HK-2 (cell line): Measurements from ENCODE around the gene UBAC2.

ENCODE experiments used
- DNase-seq: peaks from one replicate; pipeline ENCODE4 v3.0.0-alpha.2; 2018; ENCODE audit not compliant: unreplicated experiment

The UBAC2 gene

DNA sequence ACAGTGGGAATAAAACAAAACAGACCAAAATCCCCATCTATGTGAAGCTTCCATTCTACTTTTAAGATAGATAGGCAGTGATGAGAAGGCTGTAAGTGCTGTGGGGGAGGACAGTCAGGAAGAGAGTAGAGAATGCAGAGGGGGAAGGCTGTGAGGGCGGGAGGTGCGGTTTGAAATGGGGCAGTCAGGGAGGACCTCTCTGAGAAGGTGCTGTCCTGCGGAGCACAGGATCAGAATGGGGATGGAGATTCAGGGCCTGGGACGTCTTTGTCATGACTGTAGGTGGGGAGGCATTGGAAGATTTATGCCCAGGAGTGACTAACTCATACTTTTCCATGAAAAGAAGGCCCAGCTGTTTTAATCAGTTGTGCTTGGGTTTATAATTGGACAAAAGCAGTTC, 110.5 kb downstream of the UBAC2 start:
- DNase-seq = no peak

DNA sequence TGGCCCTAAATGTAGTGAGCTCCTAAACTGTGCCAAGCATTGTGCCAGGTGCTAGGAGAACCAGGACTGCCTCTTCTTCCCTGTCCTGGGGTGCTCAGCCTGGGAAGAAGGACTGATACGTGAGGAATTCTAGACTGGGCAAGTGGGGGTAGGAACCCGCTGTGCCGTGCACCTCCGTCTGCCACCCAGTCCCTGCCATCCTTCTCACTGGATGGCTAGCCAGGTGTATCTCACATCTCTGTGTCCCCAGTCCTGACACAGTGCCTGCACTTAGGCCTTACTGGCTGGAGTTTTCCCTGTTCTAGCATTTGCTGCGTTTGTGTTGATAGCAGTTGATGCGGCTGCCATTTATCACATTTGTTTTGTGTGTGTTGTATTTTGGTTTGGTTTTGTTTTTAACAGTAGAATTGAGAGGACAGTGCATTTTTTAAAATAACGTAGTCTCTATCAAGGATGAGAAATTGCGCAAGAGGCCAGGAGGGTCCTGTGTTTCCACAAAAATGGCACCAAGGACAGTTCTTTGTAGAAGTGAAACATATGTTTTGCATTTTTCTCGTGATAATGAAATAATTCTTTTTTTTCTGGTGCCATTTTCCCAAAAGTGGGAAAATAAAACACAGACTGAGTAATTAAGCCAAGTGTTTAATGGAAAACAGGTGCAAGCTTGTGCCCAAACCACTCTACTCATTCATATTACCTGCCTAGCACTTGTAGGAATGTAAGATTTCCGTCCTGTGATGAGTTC, 111.3 kb downstream of the UBAC2 start:
- DNase-seq = no peak

GRCh38 chr13:99312493-99312883, 111.8 kb downstream of the UBAC2 start:
- DNase-seq = peak; percentile 62

DNA sequence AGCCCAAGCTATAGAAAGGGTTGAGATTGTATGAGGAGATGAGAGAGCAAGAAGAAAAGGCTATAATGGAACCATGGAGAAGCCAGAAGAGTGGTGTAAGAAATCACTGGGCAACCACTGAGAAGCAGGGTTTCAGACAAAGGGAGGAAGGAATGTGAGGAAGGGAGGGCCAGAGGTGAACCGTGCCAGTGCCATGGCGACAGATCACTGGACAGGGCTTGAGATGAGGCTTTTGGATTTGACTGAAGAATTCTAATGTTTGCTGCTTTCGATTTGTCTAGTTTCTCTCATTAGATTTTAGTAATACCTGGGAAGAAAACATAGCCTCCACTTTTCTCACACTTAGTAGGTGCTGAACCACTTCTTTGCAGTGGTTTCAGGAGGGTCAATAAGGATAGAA, 112.8 kb downstream of the UBAC2 start:
- DNase-seq = no peak

DNA sequence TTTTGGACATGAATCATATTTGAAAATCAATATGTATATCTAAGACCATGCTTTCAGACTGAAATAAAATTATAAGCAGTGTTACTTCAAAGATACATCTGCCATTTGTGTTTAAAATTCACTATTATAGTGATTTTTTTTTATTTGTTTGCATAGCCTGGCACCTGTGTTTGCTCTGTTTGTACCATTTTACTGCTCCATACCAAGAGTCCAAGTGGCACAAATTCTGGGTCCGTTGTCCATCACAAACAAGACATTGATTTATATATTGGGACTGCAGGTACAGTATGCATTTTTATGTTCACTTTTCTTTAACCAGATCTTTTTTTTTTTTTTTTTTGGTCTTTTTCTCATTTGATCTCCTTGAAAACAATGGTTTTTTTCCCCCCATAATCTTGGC, 113.3 kb downstream of the UBAC2 start:
- DNase-seq = no peak

- no peak for DNase-seq
Observed at GRCh38 chr13:99314640-99315176, 114.1 kb downstream of the UBAC2 start.

DNA sequence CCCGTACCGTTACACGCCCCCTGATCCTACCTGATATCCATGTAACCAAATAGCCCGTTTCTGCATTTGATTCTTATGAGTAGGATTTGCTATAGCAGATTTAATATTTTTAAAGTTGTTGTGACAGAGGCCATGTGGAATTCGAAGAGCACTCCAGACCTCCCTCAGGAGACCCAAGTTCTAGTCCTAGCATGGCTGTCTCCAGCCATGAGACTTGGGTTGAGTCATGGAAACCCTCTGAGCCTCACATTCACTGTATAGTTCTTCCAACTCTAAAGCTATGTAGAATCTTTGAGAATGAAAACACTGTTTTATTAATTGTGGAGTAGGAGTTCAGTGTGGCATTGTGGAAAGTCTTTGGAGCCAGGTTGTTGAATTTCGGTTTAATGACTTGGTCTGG, 114.5 kb downstream of the UBAC2 start:
- no peak for DNase-seq

GRCh38 chr13:99316224-99316623, 115.6 kb downstream of the UBAC2 start:
- no peak for DNase-seq

- no peak for DNase-seq
Observed at GRCh38 chr13:99316657-99317256, 116.1 kb downstream of the UBAC2 start.

DNA sequence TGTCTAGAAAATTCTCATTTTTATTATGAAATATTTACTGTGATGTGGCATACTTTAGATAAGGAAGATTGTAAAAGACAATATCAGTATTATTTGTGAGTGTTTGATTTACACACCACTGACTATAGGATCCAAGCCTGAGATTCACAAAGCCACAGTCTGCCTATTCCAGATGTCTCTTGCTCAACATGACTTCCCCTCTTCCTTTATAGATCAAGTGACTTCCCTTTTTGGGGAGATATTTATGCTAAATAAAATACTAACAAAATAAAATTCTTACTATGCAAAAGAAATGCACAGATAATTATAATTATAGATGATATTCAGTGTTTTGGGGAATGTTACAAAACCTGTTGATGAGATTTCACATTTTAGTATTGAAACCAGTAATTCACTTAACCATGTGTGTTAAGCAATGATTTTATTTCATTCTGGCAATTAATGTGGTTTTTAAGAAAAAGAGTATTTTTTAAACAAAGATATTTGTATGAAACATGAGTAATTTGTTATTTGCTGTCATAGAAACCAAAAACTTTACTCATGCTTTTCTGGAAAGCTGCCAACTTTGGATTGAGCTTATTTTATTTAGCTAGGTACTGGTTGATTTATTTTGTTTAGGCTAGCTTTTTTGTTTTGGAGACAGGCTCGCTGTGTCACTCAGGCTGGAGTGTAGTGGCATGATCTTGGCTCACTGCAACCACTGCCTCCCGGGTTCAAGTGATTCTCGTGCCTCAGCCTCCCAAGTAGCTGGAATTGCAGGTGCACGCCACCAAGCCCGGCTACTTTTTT, 120.2 kb downstream of the UBAC2 start:
- DNase-seq = no peak

GRCh38 chr13:99321709-99322108, 121.1 kb downstream of the UBAC2 start:
- DNase-seq = no peak

DNA sequence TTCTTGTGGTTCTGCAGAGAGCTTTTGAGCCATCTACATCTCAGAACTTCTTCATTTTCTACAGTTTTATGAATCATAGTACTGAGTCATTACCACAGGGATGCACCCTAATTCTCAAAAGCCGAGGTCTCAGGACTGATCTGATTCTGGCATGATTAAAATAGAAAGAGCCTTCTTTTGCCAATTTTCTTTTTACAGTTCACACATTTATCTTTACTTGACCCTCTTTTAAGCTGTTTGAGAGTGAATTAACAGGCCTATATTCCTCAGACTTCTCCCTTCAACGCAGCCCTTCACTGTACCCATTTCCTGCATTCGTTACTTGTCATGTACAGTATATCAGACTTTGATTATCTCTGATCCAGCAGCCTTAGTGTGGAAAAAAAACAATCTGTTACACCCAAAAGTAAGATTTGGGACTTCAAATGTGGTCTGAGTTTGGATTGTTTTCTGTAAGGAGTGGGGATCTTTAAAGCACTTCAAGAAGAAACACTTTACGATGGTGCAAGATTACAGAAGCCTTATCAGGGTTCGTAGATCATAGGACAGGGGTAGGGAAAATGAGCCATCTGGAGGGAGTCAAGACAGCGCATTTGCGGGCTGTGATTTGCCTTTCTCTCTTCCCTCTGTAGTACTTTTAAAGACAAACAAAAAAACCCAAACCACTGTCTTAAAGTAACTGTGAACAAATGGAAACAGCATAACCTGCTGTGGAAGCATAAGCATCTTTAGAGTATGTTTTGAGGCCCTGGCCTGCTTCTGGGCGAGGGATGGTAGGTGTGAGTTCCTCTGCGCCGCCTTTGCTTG, 121.8 kb downstream of the UBAC2 start:
- DNase-seq = no peak

- DNase-seq = no peak
Observed at GRCh38 chr13:99323488-99323887, 122.8 kb downstream of the UBAC2 start.

- DNase-seq = no peak
Observed at GRCh38 chr13:99326012-99326411, 125.4 kb downstream of the UBAC2 start.

- DNase-seq = no peak
Observed at GRCh38 chr13:99327126-99327525, 126.5 kb downstream of the UBAC2 start.

- DNase-seq = no peak
Observed at GRCh38 chr13:99327761-99328160, 127.1 kb downstream of the UBAC2 start.

GRCh38 chr13:99329477-99329876, 128.8 kb downstream of the UBAC2 start:
- DNase-seq = no peak

GRCh38 chr13:99330942-99331341, 130.3 kb downstream of the UBAC2 start:
- no peak for DNase-seq

DNA sequence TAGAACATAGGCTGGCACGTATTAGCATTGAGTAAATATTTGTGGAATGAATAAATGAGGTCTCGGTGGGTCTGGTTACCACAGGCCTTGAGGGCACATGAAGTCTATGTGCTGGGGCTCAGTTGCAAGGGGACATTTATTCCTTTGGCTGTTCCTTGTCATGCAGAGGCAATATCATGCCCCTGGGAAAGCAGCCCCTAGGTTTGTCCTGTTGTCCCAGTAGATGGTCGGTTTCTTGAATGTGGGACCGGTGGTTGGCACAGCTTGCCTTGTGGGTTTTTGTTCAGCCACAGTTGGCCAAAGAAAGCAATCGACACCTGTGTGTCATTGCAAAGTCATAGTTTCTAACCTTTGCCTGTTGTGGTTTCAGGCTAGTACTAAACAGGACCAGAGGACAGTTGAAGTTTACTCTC, 131.2 kb downstream of the UBAC2 start:
- no peak for DNase-seq

DNA sequence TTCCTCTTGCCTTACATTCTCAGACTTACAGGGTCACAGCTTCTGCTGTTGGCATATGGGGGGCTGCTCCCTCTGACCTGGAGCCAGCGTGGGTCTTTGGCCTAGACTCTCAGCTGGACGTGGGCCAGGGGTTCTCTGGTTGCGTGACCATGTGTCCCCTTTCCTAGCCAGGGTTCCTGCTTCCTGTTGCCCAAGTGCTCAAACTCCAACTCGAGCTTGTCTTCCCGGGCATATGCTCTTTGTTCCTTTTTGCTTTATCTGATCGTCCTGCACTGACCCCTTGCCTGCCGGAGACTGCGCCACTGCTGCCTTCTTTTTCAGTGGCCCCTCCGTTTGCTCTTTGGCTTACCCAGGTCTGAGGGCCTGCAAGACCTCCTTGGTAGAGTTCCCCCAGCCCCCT, 131.8 kb downstream of the UBAC2 start:
- DNase-seq = no peak

GRCh38 chr13:99334221-99334620, 133.6 kb downstream of the UBAC2 start:
- no peak for DNase-seq

DNA sequence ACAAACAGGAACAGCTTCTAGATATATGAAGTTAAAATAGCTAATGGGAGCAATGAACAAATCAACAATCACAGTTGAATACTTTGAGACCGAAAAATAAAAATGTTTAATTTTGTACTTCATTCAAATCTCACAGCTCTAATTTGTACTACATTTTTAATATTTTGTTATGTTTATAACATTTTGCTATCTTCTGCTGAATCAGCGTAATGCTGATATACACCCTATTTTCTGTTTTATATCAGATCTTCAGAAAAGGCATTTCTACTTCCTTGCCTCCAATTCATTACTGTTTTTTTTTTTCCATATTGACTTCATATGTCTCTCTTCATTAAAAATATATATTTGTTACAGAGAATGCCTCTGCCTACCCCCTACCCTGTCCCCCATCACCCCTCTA, 134.4 kb downstream of the UBAC2 start:
- no peak for DNase-seq
